Osteoblast (primary cell): Measurements from ENCODE around the gene INPP4A. TPM values are rescaled to one million over a fixed set of nuclear protein-coding genes. Genes with fewer than 3 reads are reported as not detected.
A peak's percentile ranks its signal among the peaks of the same experiment; 100 is the strongest.

Source experiments
- DNase-seq: peaks from one replicate; pipeline ENCODE4 v3.0.0; 2011; ENCODE audit warnings: low spot score, mixed read lengths; ENCODE audit not compliant: insufficient read length; ENCODE audit errors: missing footprints
- H2AFZ ChIP-seq: 2 replicates; pipeline ENCODE4 v1.6.0; 2011; ENCODE audit warnings: mild to moderate bottlenecking, low read length
- H3K27ac ChIP-seq: 2 replicates; pipeline ENCODE4 v1.5.1; 2011; ENCODE audit warnings: mild to moderate bottlenecking, low read depth, low read length, moderate library complexity
- H3K27me3 ChIP-seq: 2 replicates; pipeline ENCODE4 v1.6.0; 2012; ENCODE audit warnings: mild to moderate bottlenecking, control low read depth, inconsistent platforms, low read length, moderate library complexity; ENCODE audit not compliant: insufficient read depth
- H3K36me3 ChIP-seq: 2 replicates; pipeline ENCODE4 v1.5.1; 2011; ENCODE audit warnings: mild to moderate bottlenecking, low read length, control low read depth, moderate library complexity; ENCODE audit not compliant: insufficient read depth
- H3K4me1 ChIP-seq: 2 replicates; pipeline ENCODE4 v1.5.1; 2011; ENCODE audit warnings: mild to moderate bottlenecking, low read length, control low read depth, moderate library complexity; ENCODE audit not compliant: insufficient read depth
- H3K4me2 ChIP-seq: 2 replicates; pipeline ENCODE4 v1.6.0; 2011; ENCODE audit warnings: mild to moderate bottlenecking, low read length; ENCODE audit not compliant: insufficient read depth
- H3K4me3 ChIP-seq: fragments of 200-600 bp; sonication (generic); 3 replicates; pipeline ENCODE4 v1.5.1; 2012; ENCODE audit warnings: mild to moderate bottlenecking, low read length, inconsistent platforms; ENCODE audit not compliant: insufficient read depth
- H3K79me2 ChIP-seq: 2 replicates; pipeline ENCODE4 v1.6.0; 2012; ENCODE audit warnings: mild to moderate bottlenecking, low read length, control low read depth, inconsistent platforms; ENCODE audit not compliant: insufficient read depth
- H3K9me3 ChIP-seq: 2 replicates; pipeline ENCODE4 v1.5.1; 2011; ENCODE audit warnings: low read depth, low read length, control low read depth
- H4K20me1 ChIP-seq: 2 replicates; pipeline ENCODE4 v1.6.0; 2012; ENCODE audit warnings: mild to moderate bottlenecking, low read length, control low read depth; ENCODE audit not compliant: insufficient read depth
- CTCF ChIP-seq: IDR thresholded peaks from 2 replicates; pipeline ENCODE4 v1.5.1; 2011; ENCODE audit warnings: mild to moderate bottlenecking, low read depth, low read length, moderate library complexity; ENCODE audit errors: extremely low read depth
- total RNA-seq: library from RNA; depleted of rRNA; stranded (reverse); fragments of >200 nt; gene quantifications from 2 replicates; pipeline ENCODE4 v1.2.3, GENCODE V29; 2012

INPP4A gene
- total RNA-seq, 1 donor: 25.7 TPM

DNA sequence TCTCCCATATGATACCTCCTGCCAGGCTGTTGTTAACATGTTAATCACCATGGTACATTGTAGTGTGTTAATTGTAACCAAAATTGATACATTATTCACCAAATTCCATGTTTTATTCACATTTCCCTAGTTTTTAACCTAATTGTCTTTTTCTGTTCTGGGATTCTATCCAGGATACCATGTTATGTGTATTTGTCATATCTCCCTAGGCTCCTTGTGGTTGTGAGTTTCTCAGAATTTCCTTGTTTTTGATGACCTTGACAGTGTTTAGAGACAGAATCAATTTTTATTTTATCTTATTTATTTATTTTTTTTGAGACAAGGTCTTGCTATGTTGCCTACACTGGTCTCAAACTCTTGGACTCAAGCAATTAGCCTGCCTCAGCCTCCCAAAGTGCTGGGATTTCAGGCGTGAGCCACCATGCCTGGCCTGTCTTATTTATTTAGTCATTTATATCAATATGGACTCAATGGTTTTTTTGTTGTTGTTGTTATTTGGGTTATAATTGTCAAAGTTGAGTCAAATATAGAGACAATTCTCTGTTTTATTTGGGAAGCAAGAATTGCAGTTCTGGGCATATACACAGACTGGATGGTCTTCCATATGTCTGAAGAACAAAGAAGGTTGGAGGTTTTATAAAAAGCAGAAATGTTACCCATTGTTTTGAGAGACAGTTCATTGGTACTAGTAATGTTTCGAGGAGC lies 42.6 kb downstream of the INPP4A start:
- Histone ChIP-seq H3K4me3 (no peak overlapping the region), H2AFZ (no peak overlapping the region), H4K20me1 (peaks cover 72% of the 10 kb centered on the region), H3K9me3 (no peaks in the 10 kb centered on the region), H3K4me1 (peaks cover 4% of the 10 kb centered on the region), H3K27me3 (no peaks in the 10 kb centered on the region), H3K79me2 (peaks cover 32% of the 10 kb centered on the region), H3K36me3 (no peaks in the 10 kb centered on the region), H3K27ac (no peak overlapping the region), H3K4me2 (no peak overlapping the region)
- no peak for TF ChIP-seq CTCF
- DNase-seq: no peak

DNA sequence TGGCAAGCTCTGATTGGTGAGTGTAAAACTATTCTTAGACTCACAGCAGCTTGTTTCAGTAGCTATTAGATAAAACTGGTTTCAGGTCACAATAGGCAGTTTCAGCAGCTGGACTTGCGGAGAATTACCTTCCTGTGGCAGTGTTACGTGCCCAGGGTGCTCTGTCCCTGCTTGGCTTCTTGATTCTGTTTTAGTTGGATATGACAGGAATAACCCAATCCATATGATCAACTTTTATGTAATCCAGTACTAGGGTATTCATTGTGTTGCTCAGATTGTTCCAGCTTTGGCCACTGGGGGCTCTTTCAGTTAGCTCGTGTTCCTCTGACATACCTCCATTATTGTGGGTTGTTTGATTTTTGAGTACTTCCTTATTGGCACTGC lies 43.1 kb downstream of the INPP4A start:
- Histone ChIP-seq H3K27ac (no peak overlapping the region), H3K79me2 (peaks cover 30% of the 10 kb centered on the region), H3K4me3 (no peak overlapping the region), H3K36me3 (no peaks in the 10 kb centered on the region), H3K4me2 (no peak overlapping the region), H4K20me1 (peaks cover 73% of the 10 kb centered on the region), H3K4me1 (peaks cover 4% of the 10 kb centered on the region), H3K27me3 (no peaks in the 10 kb centered on the region), H3K9me3 (no peaks in the 10 kb centered on the region), H2AFZ (peak overlapping the region; percentile 4)
- TF ChIP-seq CTCF: peak; percentile 60
- DNase-seq: no peak

- H3K36me3 ChIP-seq: no peaks in the 10 kb centered on the region
- no peak for TF ChIP-seq CTCF
- peaks cover 69% of the 10 kb centered on the region for H4K20me1 ChIP-seq
- no peak overlapping the region for H3K4me2 ChIP-seq
- H3K4me1 ChIP-seq: peaks cover 4% of the 10 kb centered on the region
- H3K79me2 ChIP-seq: peaks cover 30% of the 10 kb centered on the region
- no peak overlapping the region for H3K27ac ChIP-seq
- DNase-seq: no peak
- no peak overlapping the region for H3K4me3 ChIP-seq
- no peaks in the 10 kb centered on the region for H3K9me3 ChIP-seq
- H3K27me3 ChIP-seq: no peaks in the 10 kb centered on the region
- peak overlapping the region; percentile 4 for H2AFZ ChIP-seq
These were observed 43.6 kb downstream of the INPP4A start for GRCh38 chr2:98488252-98488651.

- Histone ChIP-seq H3K4me3 (no peak overlapping the region), H3K36me3 (no peaks in the 10 kb centered on the region), H3K4me2 (no peak overlapping the region), H3K4me1 (peaks cover 4% of the 10 kb centered on the region), H4K20me1 (peaks cover 65% of the 10 kb centered on the region), H3K27me3 (no peaks in the 10 kb centered on the region), H3K9me3 (no peaks in the 10 kb centered on the region), H2AFZ (no peak overlapping the region), H3K27ac (no peak overlapping the region), H3K79me2 (peaks cover 23% of the 10 kb centered on the region)
- DNase-seq: no peak
- no peak for TF ChIP-seq CTCF
These were observed 44.8 kb downstream of the INPP4A start for GRCh38 chr2:98489486-98489885.
